ENCODE results near the gene TMEM60.
"Not testable (repeated sequence)": the region's sequence is repeated elsewhere in the genome, so short reads cannot be mapped to it uniquely, and the experiment has no call there.

Gene TMEM60, protein sequence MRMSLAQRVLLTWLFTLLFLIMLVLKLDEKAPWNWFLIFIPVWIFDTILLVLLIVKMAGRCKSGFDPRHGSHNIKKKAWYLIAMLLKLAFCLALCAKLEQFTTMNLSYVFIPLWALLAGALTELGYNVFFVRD

DNA sequence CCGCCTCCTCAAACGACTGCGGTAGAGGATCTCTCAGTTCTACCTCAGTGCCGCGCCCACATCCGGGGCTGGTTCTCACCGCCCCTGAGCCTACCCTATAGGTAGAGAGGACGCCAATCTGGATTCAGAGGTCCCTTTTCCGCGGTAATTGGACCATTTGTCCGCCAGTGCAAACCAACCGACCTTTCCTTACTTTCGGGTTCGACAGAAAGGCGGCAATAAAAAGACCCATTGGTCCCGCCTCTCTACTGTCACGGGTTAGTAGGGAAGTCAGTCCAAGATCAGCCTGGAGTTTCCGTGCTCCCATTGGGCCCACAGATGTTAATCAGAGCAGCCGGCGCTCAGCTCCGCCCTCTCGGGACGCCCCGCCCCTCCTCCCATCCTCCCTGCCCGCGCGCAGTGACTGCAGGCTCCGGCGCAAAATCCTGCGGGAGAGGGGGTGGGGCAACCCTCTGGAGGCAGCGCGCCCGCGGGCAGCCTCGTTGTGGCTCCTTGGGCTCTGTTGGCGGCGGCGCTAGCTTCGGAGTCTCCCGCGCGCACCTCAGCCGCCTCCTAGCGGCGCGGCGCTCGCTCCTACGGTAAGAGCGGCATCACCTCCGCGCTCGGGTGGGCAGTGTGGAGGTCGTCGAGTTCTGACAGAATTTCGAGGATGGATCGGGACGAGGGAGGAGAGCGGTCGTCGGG lies at the start of gene TMEM60, which contains the start of gene PHTF2:
TMEM60 (minus strand) TSS at position 41 of the 684 bp plus-strand sequence. CDS start 4,061 bp downstream, outside the sequence.
PHTF2 (plus strand) TSS at position 380 of the 684 bp plus-strand sequence.
- DNase-seq: peak; percentile 99

- DNase-seq: no peak
Measured at GRCh38 chr7:77846317-77847092, 48.3 kb upstream of the TMEM60 start.

- no peak for DNase-seq
Measured at GRCh38 chr7:77843194-77843593, 45.0 kb upstream of the TMEM60 start.

DNA sequence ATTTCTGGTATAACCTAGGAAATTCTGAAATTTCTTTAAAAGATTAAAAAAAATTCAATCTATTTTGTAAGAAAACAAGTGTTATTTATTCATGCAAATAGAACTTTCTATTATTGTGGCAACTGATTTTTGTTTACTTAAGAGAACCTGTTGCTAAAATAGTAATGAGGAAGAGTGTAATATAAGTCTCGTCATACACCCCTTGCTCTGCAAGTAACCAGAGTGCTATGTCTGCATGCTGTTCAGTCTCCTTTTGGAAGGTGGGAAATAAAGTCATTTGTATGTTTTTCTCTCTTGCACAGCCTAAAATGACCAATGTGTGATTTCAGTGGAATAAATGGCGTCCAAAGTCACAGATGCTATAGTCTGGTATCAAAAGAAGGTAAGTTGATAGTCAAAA lies 41.7 kb upstream of the TMEM60 start:
- no peak for DNase-seq

GRCh38 chr7:77838929-77839491 lies 40.8 kb upstream of the TMEM60 start:
- DNase-seq: no peak

- no peak for DNase-seq
Measured at GRCh38 chr7:77837966-77838365, 39.7 kb upstream of the TMEM60 start.

GRCh38 chr7:77837275-77837674 lies 39.0 kb upstream of the TMEM60 start:
- no peak for DNase-seq

GRCh38 chr7:77836425-77836824 lies 38.2 kb upstream of the TMEM60 start:
- DNase-seq: not testable (repeated sequence)

GRCh38 chr7:77833136-77833535 lies 34.9 kb upstream of the TMEM60 start:
- no peak for DNase-seq

- DNase-seq: no peak
Measured at GRCh38 chr7:77831953-77832352, 33.7 kb upstream of the TMEM60 start.

DNA sequence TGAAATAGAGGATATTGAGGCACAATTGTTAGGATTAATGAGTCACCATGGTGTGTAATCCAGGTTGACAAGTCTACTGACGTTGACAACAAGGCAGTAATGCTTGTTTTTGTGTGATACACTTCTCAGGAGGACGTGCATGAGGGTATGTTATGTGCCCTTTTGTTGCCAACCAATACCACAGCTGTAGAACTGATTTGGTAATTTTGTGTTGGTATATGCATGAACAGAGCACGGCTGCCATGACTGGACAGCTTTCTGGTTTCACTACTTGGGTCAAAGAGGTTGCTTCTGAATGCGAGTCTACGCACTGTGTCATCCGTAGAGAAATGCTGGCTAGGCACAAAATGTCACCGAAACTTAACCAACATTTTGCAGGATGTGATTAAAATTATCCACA lies 33.2 kb upstream of the TMEM60 start:
- DNase-seq: no peak

GRCh38 chr7:77830649-77831355 lies 32.6 kb upstream of the TMEM60 start:
- DNase-seq: no peak

- no peak for DNase-seq
Measured at GRCh38 chr7:77827999-77828398, 29.8 kb upstream of the TMEM60 start.

- no peak for DNase-seq
Measured at GRCh38 chr7:77826300-77826699, 28.1 kb upstream of the TMEM60 start.

- DNase-seq: no peak
Measured at GRCh38 chr7:77825131-77825530, 26.9 kb upstream of the TMEM60 start.

GRCh38 chr7:77824636-77825035 lies 26.4 kb upstream of the TMEM60 start:
- no peak for DNase-seq

DNA sequence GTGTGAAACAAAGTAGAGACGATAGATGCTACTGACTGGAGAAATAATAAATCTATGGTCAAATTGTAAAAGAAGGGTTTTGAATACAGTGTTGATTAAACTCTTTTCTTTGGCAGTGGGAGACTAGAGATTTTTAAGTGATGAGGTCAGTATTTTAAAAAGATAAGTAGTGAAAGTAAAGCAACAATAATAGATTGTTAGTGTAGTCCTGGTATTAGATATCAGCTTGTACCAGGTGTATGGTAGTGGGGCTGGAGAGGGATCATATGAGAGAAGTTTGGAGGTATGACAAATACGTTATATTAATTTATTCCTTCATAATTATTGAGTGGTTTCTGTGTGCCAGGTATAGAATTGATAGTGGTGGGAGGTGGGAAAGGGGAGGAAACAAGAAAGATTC lies 25.6 kb upstream of the TMEM60 start:
- no peak for DNase-seq

DNA sequence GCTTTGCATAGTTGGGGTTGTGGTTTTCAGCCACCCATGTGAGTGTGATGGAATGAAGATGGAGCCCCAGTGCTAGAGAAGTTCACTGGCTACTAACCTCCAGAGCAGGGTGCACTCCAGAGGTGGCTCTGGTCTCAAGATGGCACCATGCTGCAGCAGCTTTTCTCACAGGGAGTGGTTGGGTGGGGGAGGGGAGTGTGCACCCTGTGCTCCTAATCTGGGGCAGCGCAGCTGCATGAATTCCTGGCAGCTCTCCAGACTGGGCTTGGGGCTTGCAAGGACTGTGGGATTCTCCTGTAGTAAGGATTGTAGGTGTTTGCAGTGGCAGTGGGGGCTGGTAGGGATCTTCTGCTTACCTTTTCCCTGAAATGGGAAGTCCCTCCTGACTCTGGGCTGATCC lies 24.0 kb upstream of the TMEM60 start:
- no peak for DNase-seq

- DNase-seq: no peak
Measured at GRCh38 chr7:77820967-77821366, 22.7 kb upstream of the TMEM60 start.

DNA sequence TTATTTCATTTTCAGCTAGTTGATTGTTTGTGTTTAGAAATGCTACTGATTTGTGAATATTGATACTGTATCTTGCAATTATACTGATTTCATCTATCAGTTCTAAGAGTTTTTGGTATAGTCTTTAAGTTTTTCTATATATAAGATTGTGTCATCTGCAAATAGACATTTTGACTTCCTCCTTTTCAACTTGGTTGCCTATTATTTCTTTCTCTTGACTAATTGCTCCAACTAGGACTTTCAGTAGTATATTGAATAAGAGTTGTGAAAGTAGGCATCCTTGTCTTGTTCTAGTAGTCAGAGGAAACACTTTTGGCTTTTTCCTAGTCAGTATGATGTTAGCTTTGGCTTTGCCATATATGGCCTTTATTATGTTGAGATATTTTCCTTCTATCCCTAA lies 20.8 kb upstream of the TMEM60 start:
- DNase-seq: no peak

DNA sequence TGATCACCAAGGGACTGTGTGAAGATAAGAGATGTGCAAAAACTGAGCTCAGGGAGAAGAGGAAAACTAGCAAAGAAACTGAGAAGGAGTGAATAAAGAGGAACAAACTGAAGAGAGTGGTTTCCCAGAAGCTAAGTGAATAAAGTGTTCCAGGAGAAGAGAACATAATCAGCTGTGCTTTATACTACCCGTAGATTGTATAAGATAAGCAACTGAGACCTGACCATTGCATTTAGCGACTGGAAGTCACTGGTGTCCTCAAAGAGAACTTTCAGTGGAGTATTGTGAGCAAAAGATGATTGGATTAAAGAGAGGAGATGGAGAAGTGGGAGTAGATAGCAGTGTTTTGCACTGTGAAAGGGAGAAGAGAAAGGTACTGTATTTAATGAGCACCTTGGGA lies 14.9 kb upstream of the TMEM60 start:
- no peak for DNase-seq

DNA sequence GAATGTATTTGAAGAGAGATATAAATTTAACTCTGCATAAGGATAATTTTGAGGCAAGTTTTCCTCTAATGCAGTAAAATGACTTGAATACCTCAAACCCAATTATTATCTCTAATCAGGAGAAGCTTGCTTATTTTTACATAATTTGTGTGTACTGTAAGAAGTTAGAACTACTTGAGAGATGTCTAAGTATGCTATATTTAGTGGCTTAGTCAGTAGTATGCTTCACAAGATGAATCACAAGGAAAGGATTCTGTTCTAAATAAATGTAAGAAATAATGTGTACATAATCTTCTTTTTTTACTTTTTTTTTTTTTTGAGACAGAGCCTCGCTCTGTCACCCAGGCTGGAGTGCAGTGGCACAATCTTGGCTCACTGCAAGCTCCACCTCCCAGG lies 14.1 kb upstream of the TMEM60 start:
- no peak for DNase-seq

All from right hindlimb (tissue), 1 donor.